ENCODE results near the gene TMEM258.

DNA sequence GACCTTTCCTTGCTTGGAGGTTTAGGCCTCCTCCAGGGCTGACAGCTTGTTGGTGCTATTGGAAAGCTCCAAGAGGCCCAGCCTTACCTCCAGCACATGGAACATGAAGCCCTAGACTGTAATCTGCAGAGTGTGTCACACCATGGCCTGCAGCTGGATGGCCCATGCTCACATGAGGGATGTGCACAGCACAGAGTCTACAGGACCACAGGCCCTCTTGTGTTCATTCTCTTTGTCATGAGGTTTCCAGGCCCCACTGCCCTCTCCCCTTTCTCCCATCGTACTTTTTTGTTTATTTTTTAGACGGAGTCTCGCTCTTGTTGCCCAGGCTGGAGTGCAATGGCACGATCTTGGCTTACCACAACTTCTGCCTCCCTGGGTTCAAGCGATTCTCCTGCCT, 14.4 kb upstream of the TMEM258 start:
- TF ChIP-seq POLR2AphosphoS5 (IDR thresholded peaks at IDR 0.05; ENCODE audit: borderline replicate concordance, low read depth, low read length) (no peak), EZH2 (IDR thresholded peaks at IDR 0.05) (no peak)

Measured in SK-N-MC (cell line).